ENCODE results near the gene GMPR2.
A peak's percentile ranks its signal among the peaks of the same experiment; 100 is the strongest.

Gene GMPR2

DNA sequence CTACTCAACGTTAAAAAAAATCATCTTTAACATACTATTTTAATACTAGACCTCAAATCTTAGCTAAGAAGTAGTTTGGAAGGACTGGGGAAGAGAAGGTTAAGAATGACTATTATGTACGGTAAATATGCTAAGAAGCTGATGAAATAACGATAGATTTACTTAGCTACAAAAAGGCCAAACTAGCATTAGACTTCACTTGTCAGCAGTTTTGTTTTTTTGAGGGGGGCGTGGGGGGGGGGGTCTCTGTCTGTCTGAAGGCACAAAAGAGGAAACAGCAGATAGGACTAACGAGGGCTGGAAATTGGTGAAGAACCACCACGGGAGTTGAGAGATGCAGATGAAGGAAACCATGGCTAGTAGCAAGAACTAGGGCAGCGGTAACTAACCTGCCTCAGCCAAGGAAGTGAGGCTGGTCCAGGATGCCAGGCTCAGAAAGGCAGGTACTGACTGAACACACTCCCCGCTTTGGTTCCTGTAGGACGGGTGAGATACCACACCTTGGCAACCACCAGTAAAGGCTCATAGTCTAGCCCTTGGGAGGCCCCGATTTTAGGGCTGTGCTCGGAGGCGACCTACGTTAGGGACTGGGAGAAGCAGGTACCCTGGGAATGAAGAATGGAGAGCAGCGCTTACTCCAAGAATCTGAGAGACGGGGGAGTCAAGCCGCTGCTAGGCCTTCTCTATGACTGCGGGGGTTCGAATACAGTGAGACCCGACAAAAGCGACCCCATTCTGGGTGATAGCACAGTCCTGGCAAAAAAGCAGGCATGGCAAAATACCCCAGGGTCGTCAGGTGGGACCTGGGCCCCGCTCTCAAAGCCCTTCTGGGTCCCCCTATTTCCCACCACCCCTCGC lies 1.2 kb upstream of the GMPR2 start:
- H3K4me2 ChIP-seq (ENCODE audit: low read length) = peak overlapping the region; percentile 98
- peak overlapping the region; percentile 16 for H4K8ac ChIP-seq (ENCODE audit: low read depth, low read length)
- H2BK15ac ChIP-seq (replicated peaks; ENCODE audit: low read depth) = no peak overlapping the region
- no peak overlapping the region for H3K27ac ChIP-seq (ENCODE audit: low read depth, low read length)
- no peaks in the 10 kb centered on the region for H3K27me3 ChIP-seq (ENCODE audit: insufficient read depth, low read length, poor library complexity)
- no peak for DNase-seq
- no peaks in the 10 kb centered on the region for H3K36me3 ChIP-seq (ENCODE audit: control insufficient read depth, insufficient read depth, low read length)
- H2BK120ac ChIP-seq (ENCODE audit: low read depth, low read length) = no peak overlapping the region
- WGBS (ENCODE audit: extremely low coverage, insufficient coverage, low lambda C conversion rate) = 100% methylated on average over 1 of the region's 23 CpGs
- H3K79me1 ChIP-seq (ENCODE audit: low read length) = peaks cover 9% of the 10 kb centered on the region
- peaks cover 22% of the 10 kb centered on the region for H3K79me2 ChIP-seq (ENCODE audit: control insufficient read depth, insufficient read depth, low read length)
- no peak overlapping the region for H2BK5ac ChIP-seq (ENCODE audit: low read length)
- H3K4me3 ChIP-seq (ENCODE audit: low read length) = peak overlapping the region; percentile 99
- peak overlapping the region; percentile 97 for H3K56ac ChIP-seq (ENCODE audit: low read length)
- H3K4ac ChIP-seq (ENCODE audit: low read depth, low read length) = peak overlapping the region; percentile 20
- no peak overlapping the region for H2AK5ac ChIP-seq (ENCODE audit: low read length)
- peaks cover 2% of the 10 kb centered on the region for H3K4me1 ChIP-seq (ENCODE audit: control insufficient read depth, low read depth, low read length)
- no peak overlapping the region for H4K5ac ChIP-seq (ENCODE audit: low read length)
- peak overlapping the region; percentile 9 for H3K23ac ChIP-seq (ENCODE audit: low read length)
- H3K18ac ChIP-seq (ENCODE audit: low read length) = peak overlapping the region; percentile 22
- peak overlapping the region; percentile 95 for H3K9ac ChIP-seq (ENCODE audit: low read length)

DNA sequence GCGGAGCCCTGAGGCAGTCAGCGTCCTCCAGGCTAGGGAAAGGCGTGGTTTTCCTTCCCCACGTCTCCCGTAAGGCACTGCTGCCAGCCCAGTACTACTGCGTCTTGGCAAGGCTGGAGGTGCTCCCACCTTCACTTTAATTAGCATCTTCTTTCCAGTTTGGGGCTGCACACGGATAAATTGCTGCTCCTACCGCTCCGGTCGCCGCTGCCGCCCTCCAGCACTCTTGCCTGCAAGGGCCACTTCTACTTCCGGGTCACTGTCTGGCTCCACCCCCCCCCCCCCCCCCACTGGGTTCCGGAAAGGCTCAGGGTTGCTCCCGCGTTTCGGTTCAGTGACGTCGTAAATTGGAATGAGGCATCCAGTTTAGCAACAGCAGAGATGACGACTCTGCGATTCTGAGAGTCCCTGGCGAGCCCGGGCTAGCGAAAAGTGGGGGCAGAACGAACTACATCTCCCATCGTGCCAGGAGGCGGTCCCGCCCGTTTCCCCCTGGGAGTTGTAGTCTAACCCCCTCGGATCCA lies 546 bp upstream of the GMPR2 start, which contains the start of gene NEDD8:
Gene NEDD8, minus strand, starts transcription at position 247 of the 524 bp plus-strand sequence. Its CDS starts 100 bp downstream, at position 147.
- peak within 1 kb of the TSS; percentile 16 for H4K8ac ChIP-seq (ENCODE audit: low read depth, low read length)
- H4K5ac ChIP-seq (ENCODE audit: low read length) = no peak within 1 kb of the TSS
- H3K4me2 ChIP-seq (ENCODE audit: low read length) = peak within 1 kb of the TSS; percentile 98
- H2BK5ac ChIP-seq (ENCODE audit: low read length) = peak within 1 kb of the TSS; percentile 82
- peak within 1 kb of the TSS; percentile 95 for H3K9ac ChIP-seq (ENCODE audit: low read length)
- peak within 1 kb of the TSS; percentile 28 for H3K18ac ChIP-seq (ENCODE audit: low read length)
- no peak within 1 kb of the TSS for H2BK15ac ChIP-seq (replicated peaks; ENCODE audit: low read depth)
- peak; percentile 95 for DNase-seq
- no peak within 1 kb of the TSS for H2AK5ac ChIP-seq (ENCODE audit: low read length)
- peaks cover 2% of the 10 kb centered on the region for H3K4me1 ChIP-seq (ENCODE audit: control insufficient read depth, low read depth, low read length)
- peak within 1 kb of the TSS; percentile 97 for H3K56ac ChIP-seq (ENCODE audit: low read length)
- peaks cover 20% of the 10 kb centered on the region for H3K79me2 ChIP-seq (ENCODE audit: control insufficient read depth, insufficient read depth, low read length)
- H3K4ac ChIP-seq (ENCODE audit: low read depth, low read length) = peak within 1 kb of the TSS; percentile 46
- H3K23ac ChIP-seq (ENCODE audit: low read length) = peak within 1 kb of the TSS; percentile 9
- H3K36me3 ChIP-seq (ENCODE audit: control insufficient read depth, insufficient read depth, low read length) = no peaks in the 10 kb centered on the region
- peaks cover 9% of the 10 kb centered on the region for H3K79me1 ChIP-seq (ENCODE audit: low read length)
- no CpG with 5 or more reads among the region's 30 CpGs for WGBS (ENCODE audit: extremely low coverage, insufficient coverage, low lambda C conversion rate)
- H3K27ac ChIP-seq (ENCODE audit: low read depth, low read length) = peak within 1 kb of the TSS; percentile 79
- no peaks in the 10 kb centered on the region for H3K27me3 ChIP-seq (ENCODE audit: insufficient read depth, low read length, poor library complexity)
- peak within 1 kb of the TSS; percentile 37 for H2BK120ac ChIP-seq (ENCODE audit: low read depth, low read length)
- H3K4me3 ChIP-seq (ENCODE audit: low read length) = peak within 1 kb of the TSS; percentile 99

DNA sequence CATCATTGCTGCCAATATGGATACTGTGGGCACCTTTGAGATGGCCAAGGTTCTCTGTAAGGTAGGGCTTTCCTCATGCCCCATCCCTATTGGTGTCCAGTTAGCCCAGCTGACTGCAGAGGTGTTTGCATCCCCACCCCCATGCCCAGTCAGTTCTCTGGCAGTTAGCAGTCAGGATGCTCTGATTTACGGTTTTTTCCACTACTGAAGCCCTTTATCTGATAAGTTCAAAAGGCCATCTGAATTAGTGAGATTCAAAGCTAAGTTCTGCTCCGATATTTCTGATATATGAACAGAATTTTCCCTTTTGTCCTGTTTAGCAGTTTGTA lies 773 bp downstream of the GMPR2 start:
- Histone ChIP-seq H2BK15ac (replicated peaks; ENCODE audit: low read depth) (no peak overlapping the region), H2BK120ac (ENCODE audit: low read depth, low read length) (no peak overlapping the region), H3K79me1 (ENCODE audit: low read length) (peaks cover 9% of the 10 kb centered on the region), H4K5ac (ENCODE audit: low read length) (no peak overlapping the region), H4K8ac (ENCODE audit: low read depth, low read length) (no peak overlapping the region), H3K23ac (ENCODE audit: low read length) (no peak overlapping the region), H3K56ac (ENCODE audit: low read length) (peak overlapping the region; percentile 97), H3K9ac (ENCODE audit: low read length) (peak overlapping the region; percentile 95), H3K79me2 (ENCODE audit: control insufficient read depth, insufficient read depth, low read length) (peaks cover 18% of the 10 kb centered on the region), H3K4ac (ENCODE audit: low read depth, low read length) (no peak overlapping the region), H3K36me3 (ENCODE audit: control insufficient read depth, insufficient read depth, low read length) (no peaks in the 10 kb centered on the region), H3K18ac (ENCODE audit: low read length) (no peak overlapping the region), H2AK5ac (ENCODE audit: low read length) (no peak overlapping the region), H3K27ac (ENCODE audit: low read depth, low read length) (no peak overlapping the region), H3K4me2 (ENCODE audit: low read length) (peak overlapping the region; percentile 78), H2BK5ac (ENCODE audit: low read length) (no peak overlapping the region), H3K27me3 (ENCODE audit: insufficient read depth, low read length, poor library complexity) (no peaks in the 10 kb centered on the region), H3K4me1 (ENCODE audit: control insufficient read depth, low read depth, low read length) (peaks cover 2% of the 10 kb centered on the region), H3K4me3 (ENCODE audit: low read length) (no peak overlapping the region)
- WGBS (ENCODE audit: extremely low coverage, insufficient coverage, low lambda C conversion rate) = no CpG with 5 or more reads among the region's 2 CpGs
- peak; percentile 24 for DNase-seq

DNA sequence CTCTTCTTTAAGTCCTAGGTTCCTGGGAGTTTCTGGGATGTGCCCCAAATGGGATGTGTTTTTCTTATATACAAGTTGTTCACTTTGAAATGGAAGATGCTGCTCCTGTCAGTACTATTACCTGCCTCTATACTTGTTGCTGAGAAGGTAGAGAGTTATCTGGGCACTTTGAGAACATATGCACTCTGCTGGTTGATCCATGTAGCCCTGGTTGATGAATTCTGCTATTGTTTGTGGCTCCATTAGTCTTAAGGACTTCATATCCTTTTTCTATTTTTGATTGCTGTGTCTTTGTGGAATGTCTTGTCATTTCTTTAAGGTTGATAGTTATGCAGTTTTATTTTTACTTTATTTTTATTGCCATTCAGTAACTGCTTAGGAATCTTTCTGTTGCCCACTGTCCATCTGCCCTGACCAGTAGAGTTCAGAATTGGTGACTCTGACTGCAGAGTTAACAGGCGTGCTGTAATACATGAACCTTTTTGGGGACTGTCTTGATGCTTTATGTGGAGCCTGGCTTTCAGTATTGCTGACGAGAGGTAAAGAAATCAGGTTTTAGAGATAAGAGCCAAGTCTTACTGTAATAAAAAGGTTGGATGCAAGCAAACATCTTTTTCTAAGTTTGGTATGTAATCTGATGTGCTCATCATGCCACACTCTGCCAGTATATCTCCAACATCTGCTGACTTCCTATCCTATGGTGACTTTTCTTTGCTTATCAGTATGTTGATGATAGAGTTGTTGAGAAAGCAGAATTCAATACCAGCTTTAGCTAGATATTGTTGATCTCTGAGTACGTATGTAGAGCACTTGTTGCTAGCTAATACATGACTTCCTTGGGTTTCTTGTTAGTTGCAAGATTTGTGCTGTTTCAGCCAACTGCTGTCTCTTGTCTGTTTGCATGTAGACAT lies 1.6 kb downstream of the GMPR2 start:
- Histone ChIP-seq H3K79me2 (ENCODE audit: control insufficient read depth, insufficient read depth, low read length) (peaks cover 14% of the 10 kb centered on the region), H3K9ac (ENCODE audit: low read length) (no peak overlapping the region), H3K36me3 (ENCODE audit: control insufficient read depth, insufficient read depth, low read length) (no peaks in the 10 kb centered on the region), H3K4me1 (ENCODE audit: control insufficient read depth, low read depth, low read length) (peaks cover 2% of the 10 kb centered on the region), H3K27ac (ENCODE audit: low read depth, low read length) (no peak overlapping the region), H2BK15ac (replicated peaks; ENCODE audit: low read depth) (no peak overlapping the region), H3K4me3 (ENCODE audit: low read length) (no peak overlapping the region), H4K8ac (ENCODE audit: low read depth, low read length) (no peak overlapping the region), H3K23ac (ENCODE audit: low read length) (no peak overlapping the region), H2BK120ac (ENCODE audit: low read depth, low read length) (no peak overlapping the region), H3K18ac (ENCODE audit: low read length) (no peak overlapping the region), H2BK5ac (ENCODE audit: low read length) (no peak overlapping the region), H3K4ac (ENCODE audit: low read depth, low read length) (no peak overlapping the region), H2AK5ac (ENCODE audit: low read length) (no peak overlapping the region), H3K4me2 (ENCODE audit: low read length) (no peak overlapping the region), H3K27me3 (ENCODE audit: insufficient read depth, low read length, poor library complexity) (no peaks in the 10 kb centered on the region), H4K5ac (ENCODE audit: low read length) (no peak overlapping the region), H3K79me1 (ENCODE audit: low read length) (peaks cover 9% of the 10 kb centered on the region), H3K56ac (ENCODE audit: low read length) (no peak overlapping the region)
- WGBS (ENCODE audit: extremely low coverage, insufficient coverage, low lambda C conversion rate) = no CpG with 5 or more reads among the region's 3 CpGs
- no peak for DNase-seq

DNA sequence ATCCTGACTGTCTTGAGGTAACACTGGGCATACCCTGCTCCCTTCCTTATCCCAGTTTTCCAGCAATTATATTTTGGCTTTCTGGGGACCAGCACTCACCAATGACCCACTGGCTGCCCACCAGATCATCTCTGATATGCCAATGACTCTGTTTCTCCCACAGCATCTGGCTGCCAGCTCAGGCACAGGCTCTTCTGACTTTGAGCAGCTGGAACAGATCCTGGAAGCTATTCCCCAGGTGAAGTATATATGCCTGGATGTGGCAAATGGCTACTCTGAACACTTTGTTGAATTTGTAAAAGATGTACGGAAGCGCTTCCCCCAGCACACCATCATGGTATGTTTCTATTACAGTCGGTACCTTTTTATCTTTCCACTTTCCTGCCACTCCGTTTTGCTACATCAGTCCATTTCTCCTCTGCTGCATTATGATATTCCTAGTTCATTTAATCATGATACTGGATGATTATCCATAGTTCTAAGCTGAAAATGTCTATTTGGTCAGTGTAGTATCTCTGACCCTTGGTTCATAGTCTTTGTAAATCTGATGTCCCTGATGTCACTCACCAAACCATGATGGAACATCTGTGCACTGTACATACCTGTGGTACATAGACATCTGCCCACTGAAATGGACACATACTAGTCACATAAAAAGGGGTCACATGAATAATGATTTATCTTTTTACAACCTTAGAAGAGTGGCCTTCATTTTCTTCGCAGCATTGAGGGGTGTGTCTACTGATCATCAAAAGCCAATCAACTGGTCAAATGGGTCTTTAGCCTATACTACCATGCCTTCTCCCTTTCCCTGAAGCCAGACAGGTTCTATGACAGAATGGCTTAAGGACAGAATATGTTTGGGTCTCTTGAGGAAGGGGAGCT lies 3.3 kb downstream of the GMPR2 start:
- no peaks in the 10 kb centered on the region for H3K27me3 ChIP-seq (ENCODE audit: insufficient read depth, low read length, poor library complexity)
- H3K4me1 ChIP-seq (ENCODE audit: control insufficient read depth, low read depth, low read length) = peaks cover 2% of the 10 kb centered on the region
- H3K18ac ChIP-seq (ENCODE audit: low read length) = no peak overlapping the region
- peaks cover 8% of the 10 kb centered on the region for H3K79me1 ChIP-seq (ENCODE audit: low read length)
- H3K23ac ChIP-seq (ENCODE audit: low read length) = no peak overlapping the region
- H4K8ac ChIP-seq (ENCODE audit: low read depth, low read length) = no peak overlapping the region
- no peak overlapping the region for H2AK5ac ChIP-seq (ENCODE audit: low read length)
- WGBS (ENCODE audit: extremely low coverage, insufficient coverage, low lambda C conversion rate) = no CpG with 5 or more reads among the region's 5 CpGs
- no peak overlapping the region for H3K27ac ChIP-seq (ENCODE audit: low read depth, low read length)
- no peak overlapping the region for H3K4ac ChIP-seq (ENCODE audit: low read depth, low read length)
- peaks cover 2% of the 10 kb centered on the region for H3K36me3 ChIP-seq (ENCODE audit: control insufficient read depth, insufficient read depth, low read length)
- H2BK5ac ChIP-seq (ENCODE audit: low read length) = no peak overlapping the region
- no peak overlapping the region for H3K4me2 ChIP-seq (ENCODE audit: low read length)
- H2BK120ac ChIP-seq (ENCODE audit: low read depth, low read length) = no peak overlapping the region
- H2BK15ac ChIP-seq (replicated peaks; ENCODE audit: low read depth) = no peak overlapping the region
- H3K56ac ChIP-seq (ENCODE audit: low read length) = no peak overlapping the region
- no peak overlapping the region for H4K5ac ChIP-seq (ENCODE audit: low read length)
- no peak for DNase-seq
- H3K4me3 ChIP-seq (ENCODE audit: low read length) = no peak overlapping the region
- peaks cover 9% of the 10 kb centered on the region for H3K79me2 ChIP-seq (ENCODE audit: control insufficient read depth, insufficient read depth, low read length)
- H3K9ac ChIP-seq (ENCODE audit: low read length) = no peak overlapping the region
